GM10266 (cell line): Measurements from ENCODE around the gene HOXA6.

ENCODE experiments used
- DNase-seq: peaks from one replicate; pipeline ENCODE4 v3.0.0; 2012; ENCODE audit errors: extremely low spot score
- CTCF ChIP-seq: IDR thresholded peaks from 2 replicates; pipeline ENCODE4 v1.5.1; 2012; ENCODE audit warnings: mild to moderate bottlenecking, low read depth; ENCODE audit not compliant: control insufficient read depth, insufficient read depth; ENCODE audit errors: missing control alignments

HOXA6 gene

DNA sequence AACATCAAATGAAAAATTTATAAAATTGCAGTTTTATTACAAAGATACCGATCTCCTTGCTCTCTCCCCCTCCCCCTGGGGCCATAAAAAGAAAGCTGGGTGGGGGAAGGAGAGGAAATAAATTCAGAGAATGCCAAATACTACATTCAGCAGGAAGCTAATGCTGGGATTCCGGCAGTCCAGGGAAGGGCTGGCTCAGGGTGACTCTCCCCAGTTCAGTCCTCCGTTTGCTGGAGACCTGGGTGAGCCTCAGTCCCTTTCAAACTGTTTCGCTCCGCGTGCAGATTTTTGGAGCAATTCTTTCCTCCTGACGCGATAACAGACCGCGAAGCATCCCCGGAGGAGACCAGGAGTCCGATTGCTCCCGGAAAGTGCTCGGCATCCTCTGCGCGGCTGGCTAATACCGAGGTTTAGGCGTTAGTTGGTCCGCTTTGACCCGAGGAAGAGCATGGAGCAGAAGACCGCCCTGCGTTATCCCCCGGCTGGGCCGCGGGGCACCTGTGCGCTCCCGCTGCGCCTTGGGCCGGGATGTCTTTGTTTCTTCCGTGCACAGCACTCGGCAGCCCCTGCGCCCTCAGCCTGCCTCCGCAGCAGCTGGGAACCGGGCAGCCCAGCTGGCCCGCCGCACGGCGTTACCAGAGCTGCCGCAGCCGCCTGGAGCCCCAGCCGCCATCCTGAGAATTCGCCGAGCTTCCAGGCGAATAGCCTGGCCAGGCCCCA, 41.2 kb downstream of the HOXA6 start:
- TF ChIP-seq CTCF: no peak
- DNase-seq: no peak

- TF ChIP-seq CTCF: no peak
- no peak for DNase-seq
Measured at GRCh38 chr7:27105301-27106031, 42.1 kb downstream of the HOXA6 start.

- no peak for TF ChIP-seq CTCF
- DNase-seq: no peak
Measured at GRCh38 chr7:27104341-27105058, 43.1 kb downstream of the HOXA6 start.

- no peak for TF ChIP-seq CTCF
- no peak for DNase-seq
Measured at GRCh38 chr7:27103489-27104226, 43.9 kb downstream of the HOXA6 start.

- DNase-seq: no peak
- TF ChIP-seq CTCF: no peak
Measured at GRCh38 chr7:27102581-27103442, 44.8 kb downstream of the HOXA6 start, which contains the start of gene HOXA2. Gene HOXA2, minus strand, starts transcription at chr7:27102683. Its CDS starts 183 bp downstream, at chr7:27102500.

GRCh38 chr7:27101957-27102580, 45.5 kb downstream of the HOXA6 start:
- no peak for TF ChIP-seq CTCF
- DNase-seq: no peak
